HG02610 (cell line): Measurements from ENCODE around the gene USP31.
"Not testable (repeated sequence)": the region's sequence is repeated elsewhere in the genome, so short reads cannot be mapped to it uniquely, and the experiment has no call there.

Experiments
- ATAC-seq: cut with Tn5 transposase; IDR thresholded peaks from one replicate; pipeline ENCODE4 v1.9.1; 2021; ENCODE audit warnings: mild to moderate bottlenecking, moderate library complexity; ENCODE audit not compliant: unreplicated experiment

Gene USP31

GRCh38 chr16:23156946-23157460 lies 7.8 kb upstream of the USP31 start:
- no peak for ATAC-seq

DNA sequence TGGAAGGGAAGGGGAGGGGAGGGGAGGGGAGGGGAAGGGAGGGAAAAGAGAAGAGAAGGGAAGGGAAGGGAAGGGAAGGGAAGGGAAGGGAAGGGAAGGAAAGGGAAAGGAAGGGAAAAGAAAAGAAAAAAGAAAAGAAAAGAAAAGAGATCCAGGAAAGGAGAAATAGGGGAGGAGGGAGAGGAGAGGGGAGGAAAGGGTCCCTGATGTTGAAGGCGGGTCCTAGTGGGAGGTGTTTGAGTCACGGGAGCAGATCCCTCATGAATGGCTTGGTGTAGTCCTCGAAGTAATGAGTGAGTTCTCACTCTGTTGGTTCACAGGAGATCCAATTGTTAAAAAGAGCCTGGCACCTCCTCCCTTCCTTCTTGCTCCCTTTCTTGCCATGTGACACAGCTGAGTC lies 6.9 kb upstream of the USP31 start:
- ATAC-seq: no peak

- ATAC-seq: no peak
Measured at GRCh38 chr16:23155445-23156049, 6.3 kb upstream of the USP31 start.

GRCh38 chr16:23152386-23153178 lies 3.3 kb upstream of the USP31 start:
- ATAC-seq: no peak

GRCh38 chr16:23149993-23150364 lies 727 bp upstream of the USP31 start:
- ATAC-seq: no peak

DNA sequence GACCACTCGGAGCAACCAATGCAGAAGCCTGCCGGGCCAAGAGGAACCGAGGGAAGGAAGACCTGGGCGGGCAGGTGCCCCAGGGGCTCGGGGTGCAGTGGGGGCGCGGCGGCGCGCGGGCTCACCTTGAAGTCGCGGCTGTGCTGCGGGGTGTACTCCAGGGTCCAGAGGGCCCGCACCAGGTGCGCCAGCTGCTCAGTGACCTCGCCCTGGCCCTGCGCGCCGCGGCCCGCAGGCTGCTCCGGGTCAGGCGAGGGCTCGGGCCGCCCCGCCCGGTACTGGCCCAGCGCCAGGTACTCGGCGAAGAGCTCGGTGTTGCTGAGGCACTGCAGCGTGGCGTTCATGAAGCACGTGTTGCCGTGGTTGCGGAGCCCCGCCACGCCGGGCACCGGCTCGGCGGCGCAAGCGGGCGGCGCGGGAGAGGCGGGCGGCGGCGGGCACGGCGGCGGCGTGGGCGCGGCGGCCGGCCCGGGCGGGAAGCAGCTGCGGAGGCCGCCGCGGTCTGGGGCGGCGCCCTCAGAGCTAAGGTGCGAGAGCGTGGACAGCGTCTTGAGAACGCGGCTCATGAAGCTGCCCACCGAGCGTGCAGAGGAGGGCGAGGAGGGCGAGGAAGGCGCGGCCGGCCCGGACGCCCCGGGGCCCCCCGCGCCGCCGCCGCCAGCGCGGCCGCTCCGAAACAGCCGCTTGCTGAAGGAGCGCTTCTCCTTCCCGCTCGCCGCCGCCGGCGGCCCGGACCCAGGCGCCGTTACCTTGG lies 562 bp downstream of the USP31 start:
- peak; percentile 32 for ATAC-seq

DNA sequence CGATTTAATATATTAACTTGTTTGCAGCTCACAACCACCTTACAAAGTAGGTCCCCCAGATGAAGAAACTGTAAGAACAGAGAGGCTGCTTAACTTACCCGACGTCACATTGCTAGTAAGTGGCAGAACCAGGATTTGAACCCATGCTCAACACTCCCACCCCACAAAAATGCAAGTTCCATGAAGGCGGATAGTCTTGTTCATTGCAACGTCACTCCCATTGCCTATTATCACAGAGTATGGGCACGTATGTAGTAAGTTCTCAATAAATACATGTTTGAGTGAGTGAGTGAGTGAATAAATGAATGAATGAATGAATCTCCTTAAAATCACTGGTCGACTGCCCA lies 1.1 kb downstream of the USP31 start:
- no peak for ATAC-seq

DNA sequence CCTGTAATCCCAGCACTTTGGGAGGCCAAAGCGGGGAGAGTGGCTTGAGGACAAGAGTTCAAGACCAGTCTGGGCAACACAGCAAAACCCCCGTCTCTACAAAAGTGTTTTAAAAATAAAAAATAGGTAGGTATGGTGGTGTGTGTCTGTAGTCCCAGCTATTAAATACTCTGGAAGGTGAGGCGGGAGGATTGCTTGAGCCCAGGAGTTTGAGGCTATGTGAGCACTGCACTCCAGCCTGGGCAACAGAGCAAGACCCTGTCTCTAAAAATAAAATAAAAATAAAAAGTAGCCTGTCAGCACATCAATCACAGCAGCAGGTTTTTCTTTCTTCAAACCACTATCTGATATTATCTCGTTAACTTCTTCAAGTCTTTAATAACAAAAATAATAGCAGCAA lies 1.6 kb downstream of the USP31 start:
- no peak for ATAC-seq

DNA sequence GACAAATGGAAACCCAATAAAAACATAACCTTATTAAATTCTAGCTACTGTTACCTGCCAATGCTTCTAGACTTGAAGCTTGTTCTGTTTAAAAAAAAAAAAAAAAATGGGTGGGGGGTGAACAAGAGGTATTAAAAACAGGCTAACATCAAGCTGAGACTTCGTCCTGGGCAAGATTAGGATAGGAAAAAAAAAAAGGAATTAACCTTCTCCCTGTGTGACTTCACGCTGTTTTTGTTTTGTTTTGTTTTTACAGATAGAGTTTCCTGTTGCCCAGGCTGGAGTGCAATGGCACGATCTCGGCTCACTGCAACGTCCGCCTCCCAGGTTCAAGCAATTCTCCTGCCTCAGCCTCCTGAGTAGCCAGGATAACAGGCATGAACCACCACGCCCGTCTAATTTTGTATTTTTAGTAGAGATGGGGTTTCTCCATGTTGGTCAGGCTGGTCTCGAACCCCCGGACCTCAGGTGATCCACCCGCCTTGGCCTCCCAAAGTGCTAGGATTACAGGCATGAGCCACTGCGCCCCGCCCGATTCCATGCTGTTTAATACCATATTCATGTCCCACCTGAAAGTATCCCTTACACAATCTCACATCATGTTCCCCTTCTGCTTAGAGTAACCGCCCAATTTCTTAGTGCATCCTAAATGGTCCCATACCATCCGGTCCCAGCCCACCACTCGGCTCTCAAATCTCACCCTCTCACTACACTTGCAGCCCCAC lies 2.2 kb downstream of the USP31 start:
- no peak for ATAC-seq

DNA sequence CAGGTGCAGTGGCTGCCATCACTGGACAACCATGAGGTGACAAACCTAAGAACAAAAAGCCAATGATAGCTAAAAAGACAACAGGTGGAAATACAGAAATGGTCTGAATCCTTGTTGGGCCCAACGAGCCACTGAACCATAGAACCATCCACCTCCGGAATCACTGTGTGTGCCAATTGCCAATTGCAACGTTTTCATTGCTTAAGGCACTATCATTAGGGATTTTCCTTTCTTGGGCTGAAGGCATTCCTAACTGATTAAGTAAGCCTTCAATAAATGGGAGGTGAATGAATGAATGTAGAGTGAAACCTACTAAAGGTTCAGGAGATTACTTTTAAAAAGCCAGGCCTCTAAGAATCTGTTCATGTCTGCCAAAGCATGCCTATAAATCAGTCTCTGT lies 3.6 kb downstream of the USP31 start:
- ATAC-seq: no peak

DNA sequence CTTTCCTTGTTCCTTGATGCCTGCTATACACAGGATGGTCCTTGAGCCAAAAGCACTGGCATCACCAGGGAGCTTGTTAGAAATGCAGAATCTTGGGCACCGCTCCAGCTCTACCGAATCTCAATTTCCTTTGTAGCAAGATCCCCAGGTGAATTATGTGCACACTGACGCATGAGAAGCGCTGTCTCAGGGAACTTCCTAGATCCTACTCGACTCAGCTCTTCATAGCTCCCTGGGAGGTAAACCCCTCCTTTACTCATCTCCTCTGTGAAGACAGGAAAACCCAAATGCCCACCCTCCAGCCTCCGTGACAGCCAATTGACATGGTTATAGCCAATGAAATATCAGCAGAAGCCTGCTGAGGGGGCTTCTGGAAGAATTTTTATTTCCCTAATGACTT lies 4.1 kb downstream of the USP31 start:
- ATAC-seq: no peak

DNA sequence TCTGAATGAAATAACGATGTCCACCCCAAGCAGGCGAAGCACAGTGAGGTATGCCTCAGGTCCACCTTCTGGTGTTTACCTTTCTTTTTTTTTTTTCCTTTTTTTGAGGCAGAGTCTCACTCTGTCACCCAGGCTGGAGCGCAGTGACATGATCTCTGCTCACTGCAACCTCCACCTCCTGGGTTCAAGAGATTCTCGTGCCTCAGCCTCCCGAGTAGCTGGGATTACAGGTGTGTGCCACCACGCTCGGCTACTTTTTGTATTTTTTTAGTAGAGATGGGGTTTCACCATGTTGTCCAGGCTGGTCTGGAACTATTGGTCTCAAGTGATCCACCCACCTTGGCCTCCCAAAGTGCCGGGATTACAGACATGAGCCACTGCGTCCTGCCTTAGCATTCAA lies 4.9 kb downstream of the USP31 start:
- ATAC-seq: not testable (repeated sequence)

GRCh38 chr16:23143391-23143790 lies 5.9 kb downstream of the USP31 start:
- ATAC-seq: no peak

DNA sequence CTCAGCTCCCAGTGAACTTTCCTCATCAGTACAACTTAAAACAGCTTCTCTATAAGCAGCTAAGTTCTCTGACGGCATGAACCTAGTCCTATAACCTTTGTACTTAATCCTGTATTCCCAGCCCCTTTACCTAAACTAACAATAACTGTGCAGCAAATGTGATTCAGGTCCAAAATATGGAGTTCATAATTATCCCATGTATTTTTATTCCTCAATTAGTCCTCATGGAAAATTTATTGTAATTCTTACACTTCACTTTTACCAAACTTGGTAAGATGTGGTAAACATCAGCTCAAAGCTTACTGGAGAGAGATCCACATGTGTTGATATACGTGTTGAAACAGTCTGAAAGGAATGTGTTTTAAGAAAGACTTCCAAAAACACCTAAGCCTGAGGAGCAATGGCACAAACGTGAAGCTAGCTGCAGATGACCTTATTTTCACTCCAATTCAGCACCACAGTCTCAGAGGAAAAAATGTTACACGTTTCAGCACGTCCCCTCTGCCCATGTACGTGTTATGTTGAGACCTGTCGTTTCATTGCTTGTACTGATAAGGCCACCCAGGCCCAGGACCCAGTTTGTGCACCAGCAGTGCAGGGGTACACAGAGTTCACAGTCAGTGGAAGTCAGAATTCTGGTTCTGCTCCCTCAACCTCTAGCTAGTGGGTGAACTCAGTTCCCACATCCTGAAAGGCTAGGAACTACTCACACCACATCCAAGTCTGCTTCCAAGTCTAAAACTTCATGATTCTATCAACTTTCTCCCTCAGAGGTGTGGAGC lies 7.1 kb downstream of the USP31 start:
- ATAC-seq: no peak

GRCh38 chr16:23141500-23141899 lies 7.8 kb downstream of the USP31 start:
- ATAC-seq: no peak

GRCh38 chr16:23141033-23141432 lies 8.2 kb downstream of the USP31 start:
- ATAC-seq: no peak

GRCh38 chr16:23140107-23140506 lies 9.1 kb downstream of the USP31 start:
- no peak for ATAC-seq

GRCh38 chr16:23137818-23138217 lies 11.4 kb downstream of the USP31 start:
- no peak for ATAC-seq

GRCh38 chr16:23137256-23137655 lies 12.0 kb downstream of the USP31 start:
- no peak for ATAC-seq

DNA sequence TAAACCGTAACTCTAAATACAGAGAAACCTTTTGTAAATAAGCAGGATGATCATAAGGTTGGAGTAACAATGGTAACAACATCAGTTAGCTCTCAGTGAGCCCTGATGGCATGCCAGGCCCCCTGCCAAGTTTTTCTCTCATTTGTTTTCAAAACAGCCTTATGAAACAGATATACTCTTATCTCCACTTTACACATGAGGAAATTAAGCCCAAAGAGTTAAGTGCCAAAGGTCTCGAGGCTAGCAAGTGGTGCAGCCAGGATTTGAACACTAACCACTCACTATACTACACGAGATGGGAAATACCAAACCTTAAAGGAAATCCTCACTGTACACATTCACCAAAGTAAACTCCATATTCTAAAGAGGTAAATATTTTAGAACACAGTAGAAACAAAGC lies 15.0 kb downstream of the USP31 start:
- ATAC-seq: no peak
